ENCODE data around the gene MVK.

GRCh38 chr12:109553483-109553882 is 20.1 kb upstream of the MVK start:
- no peak for TF ChIP-seq CTCF (IDR thresholded peaks at IDR 0.05)
- no peak for TF ChIP-seq POLR2A (IDR thresholded peaks at IDR 0.05)

All from thyroid gland (tissue), 4 donors.